GM10847 (cell line): Measurements from ENCODE around the gene EME1.
A peak's percentile ranks its signal among the peaks of the same experiment; 100 is the strongest.

ENCODE experiments used
- POLR2A ChIP-seq: IDR thresholded peaks from 2 replicates; pipeline ENCODE4 v1.6.1; 2011; ENCODE audit not compliant: insufficient read length; ENCODE audit errors: extremely low read depth

Gene EME1

DNA sequence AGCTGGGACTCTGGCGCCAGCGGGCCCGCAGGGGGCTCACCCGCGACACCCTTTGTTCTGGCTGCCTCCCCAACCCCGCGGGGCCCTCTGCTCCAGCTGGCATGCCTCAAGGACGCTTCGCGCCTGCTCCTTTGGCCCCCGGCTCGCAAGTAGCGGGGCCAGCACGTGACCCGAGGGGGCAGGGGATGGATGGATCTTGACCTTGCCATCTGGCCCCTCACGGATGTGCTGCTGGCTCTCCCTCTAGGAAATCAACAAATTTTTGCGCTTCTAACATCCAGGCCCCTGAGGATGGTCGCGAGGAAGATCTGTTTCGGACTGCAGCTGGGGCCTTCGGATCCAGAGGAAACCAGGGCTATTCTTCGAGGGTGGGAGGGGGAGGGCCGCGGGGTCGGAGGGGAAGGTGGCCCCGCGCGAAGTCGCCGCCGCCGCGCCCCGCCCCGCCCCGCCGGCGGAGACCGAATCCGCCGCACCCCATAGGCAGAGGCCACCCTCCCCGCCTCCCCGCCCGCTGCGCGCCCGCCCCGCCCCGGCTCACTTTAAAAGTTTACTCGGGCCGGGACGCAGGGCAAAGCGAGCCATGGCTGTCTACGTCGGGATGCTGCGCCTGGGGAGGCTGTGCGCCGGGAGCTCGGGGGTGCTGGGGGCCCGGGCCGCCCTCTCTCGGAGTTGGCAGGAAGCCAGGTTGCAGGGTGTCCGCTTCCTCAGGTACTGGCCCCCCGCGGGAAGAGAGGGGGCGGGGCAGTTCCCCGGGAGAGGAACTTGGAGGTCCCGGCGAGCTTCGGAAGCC is 52.8 kb downstream of the EME1 start, which contains the start of gene ACSF2:
Gene ACSF2, plus strand, starts transcription at position 537 of the 790 bp plus-strand sequence. Its CDS starts 44 bp downstream, at position 581.
- peak; percentile 26 for TF ChIP-seq POLR2A

- no peak for TF ChIP-seq POLR2A
These were observed 53.4 kb downstream of the EME1 start for GRCh38 chr17:50426472-50426782.

DNA sequence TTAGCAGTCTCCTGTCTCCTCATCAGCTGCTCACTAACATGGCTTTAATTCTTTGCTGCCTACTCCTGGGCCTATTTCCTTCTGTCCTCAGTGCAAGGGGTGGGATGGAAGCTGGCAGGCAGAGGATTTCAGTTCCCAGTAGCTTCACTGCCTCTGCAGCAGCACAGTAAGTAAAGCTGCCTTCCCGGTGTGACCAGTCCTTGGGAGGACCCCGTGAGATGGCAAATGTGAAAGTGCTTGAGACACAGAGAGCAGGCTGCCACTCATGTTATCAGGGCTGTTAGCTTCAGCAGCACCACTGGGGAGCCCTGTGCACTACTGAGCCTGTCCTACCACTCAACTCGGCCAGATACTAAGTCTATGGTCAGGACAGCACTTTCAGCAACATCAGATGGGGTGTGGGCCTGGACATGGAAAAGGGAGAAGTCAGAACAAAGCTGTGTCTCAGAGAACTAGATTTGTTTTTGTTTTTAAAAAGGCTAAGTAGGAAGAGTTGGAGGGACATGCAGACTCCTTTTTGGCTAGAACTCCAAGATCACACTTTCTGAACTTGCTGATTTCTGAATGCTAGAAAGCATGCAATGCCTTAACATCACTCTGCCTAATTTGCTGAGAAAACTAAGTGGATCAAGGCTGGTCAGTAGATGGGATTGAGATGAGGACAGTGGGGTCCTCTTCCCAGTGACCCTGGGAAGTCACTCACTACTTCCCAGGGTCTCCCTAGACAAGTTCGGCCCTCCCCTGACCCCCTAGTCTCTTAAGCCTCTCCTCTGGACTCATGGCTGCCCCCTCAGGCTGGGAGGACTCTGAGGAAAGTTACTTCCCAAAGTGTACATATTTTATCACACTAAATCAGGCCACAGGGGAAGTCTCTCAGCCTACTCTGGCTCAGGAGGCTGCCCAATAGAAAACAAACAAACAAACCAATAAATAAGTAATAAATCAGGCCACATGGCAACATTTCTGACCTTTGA is 54.1 kb downstream of the EME1 start:
- TF ChIP-seq POLR2A, result no peak

DNA sequence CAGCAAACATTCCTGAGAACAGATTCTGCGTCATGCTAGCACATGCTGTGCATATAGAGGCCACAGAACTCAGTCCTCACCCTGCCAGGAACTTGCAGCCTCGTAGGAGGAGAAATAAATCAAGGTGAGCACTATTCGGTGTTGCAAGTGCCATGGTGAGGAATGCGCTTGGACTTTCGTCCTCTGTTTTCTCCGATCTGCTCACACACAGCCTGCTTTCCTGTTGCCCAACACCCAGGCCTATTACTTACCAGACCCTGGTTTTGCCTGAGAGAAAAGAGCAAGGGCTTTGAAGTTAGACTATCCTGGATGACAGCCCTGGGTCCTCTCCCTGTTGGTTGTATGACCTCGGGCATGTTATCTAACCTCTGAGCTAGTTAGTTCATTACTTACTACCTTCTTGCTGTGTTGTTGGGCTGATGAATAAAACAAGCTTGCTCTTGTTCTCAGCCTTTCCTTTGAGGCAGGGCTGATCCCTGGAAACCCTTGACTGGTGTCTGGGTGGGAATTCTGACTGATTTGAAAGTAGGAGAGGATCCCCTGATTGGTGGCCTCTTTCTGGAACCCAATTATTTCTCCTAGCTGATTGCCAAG is 55.9 kb downstream of the EME1 start:
- TF ChIP-seq POLR2A, result no peak

DNA sequence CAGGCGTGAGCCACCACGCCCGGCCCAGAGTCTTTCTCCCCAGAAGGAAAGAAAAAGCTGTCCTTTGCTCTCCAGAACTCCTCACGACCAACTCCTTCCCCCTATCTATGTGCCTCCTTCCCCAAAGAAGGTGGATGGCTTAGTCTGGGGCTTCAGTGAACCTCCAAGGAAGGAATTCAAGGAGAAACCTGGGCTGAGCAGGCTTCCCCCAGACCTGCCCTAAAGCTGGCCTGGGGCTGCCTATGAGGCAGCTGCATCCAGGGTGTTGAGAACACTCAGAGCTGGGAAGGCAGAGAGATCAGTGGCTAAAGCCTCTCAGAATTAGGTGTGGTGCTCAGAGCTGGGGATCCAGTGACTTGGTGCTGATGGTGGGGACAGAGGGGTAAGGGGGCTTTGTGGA is 56.8 kb downstream of the EME1 start:
- TF ChIP-seq POLR2A, result no peak
